ENCODE data around the gene MITF.

The MITF gene

GRCh38 chr3:69983546-69984265 is 244.4 kb downstream of the MITF start:
- DNase-seq = no peak

GRCh38 chr3:69985266-69985665 is 246.0 kb downstream of the MITF start:
- no peak for DNase-seq

- no peak for DNase-seq
Observed at GRCh38 chr3:69986419-69986818, 247.2 kb downstream of the MITF start.

DNA sequence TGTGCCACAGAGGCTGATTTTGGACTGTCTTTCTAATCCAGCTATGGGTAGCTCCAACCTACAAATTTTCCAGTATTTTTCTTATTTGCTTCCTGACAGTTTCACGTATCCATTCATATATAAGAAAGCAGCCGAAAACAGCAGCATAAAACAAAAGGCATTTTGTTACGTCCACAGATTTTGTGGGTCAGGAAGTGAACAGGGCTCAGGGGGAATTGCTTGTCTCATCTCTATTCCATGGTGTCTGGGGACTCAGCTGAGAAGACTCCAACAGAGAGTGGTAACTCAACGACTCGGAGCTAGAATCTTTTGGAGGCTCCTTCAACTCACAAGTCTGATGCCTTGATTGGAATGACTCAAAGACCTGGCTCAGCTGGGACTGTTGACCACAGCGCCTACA is 248.6 kb downstream of the MITF start:
- DNase-seq = no peak

- no peak for DNase-seq
Observed at GRCh38 chr3:69993757-69994156, 254.5 kb downstream of the MITF start.

- DNase-seq = no peak
Observed at GRCh38 chr3:69994919-69995318, 255.7 kb downstream of the MITF start.

DNA sequence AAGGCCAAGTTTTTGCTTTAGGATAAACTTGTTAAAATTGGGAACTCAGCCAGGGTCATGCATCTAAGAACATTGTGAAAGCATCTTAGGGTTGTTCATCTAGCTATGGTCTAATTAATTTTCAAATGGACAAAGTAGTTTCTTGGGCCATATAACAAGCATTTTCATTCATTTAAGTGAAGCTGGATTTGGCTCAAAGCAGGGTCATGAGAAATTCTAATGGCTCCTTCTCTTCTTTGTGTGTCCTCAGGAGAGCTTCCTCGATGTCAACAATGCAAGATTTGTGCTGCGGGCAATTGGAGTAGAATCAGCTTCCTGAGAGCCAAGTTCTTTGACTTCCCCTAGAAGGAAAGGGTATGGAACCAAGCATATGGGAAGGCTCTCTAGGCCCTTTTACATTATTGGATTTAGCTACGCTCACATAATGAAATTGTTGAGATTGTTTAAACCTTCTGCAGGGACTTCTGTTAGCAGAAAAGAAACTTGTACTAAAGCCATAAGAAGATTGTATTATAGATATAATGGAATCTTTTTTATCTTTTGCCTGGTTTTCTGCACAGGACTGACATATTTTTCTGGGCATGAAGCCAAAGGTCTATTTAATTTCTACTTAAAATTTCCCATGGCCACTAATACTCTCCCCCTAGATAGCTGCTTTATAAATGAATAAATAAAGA is 258.5 kb downstream of the MITF start:
- DNase-seq = no peak

DNA sequence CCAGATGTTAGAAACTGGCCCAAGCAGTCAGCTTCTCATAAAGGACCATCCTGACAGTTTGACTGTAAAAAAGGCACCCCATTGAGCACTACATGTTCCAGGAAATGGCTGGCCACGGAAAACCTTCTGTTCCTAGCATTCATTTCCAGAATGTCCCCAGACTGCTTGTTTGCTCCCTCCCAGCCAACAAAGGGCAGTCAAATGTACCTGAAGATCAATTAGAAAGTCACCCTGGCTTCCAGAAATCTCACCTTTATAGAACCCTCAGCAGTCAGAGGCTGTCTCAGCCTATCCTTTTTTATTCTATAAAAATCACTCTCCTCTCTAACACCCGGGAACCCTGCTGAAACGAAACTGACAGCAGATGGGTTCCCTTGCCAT is 259.5 kb downstream of the MITF start:
- DNase-seq = no peak

DNA sequence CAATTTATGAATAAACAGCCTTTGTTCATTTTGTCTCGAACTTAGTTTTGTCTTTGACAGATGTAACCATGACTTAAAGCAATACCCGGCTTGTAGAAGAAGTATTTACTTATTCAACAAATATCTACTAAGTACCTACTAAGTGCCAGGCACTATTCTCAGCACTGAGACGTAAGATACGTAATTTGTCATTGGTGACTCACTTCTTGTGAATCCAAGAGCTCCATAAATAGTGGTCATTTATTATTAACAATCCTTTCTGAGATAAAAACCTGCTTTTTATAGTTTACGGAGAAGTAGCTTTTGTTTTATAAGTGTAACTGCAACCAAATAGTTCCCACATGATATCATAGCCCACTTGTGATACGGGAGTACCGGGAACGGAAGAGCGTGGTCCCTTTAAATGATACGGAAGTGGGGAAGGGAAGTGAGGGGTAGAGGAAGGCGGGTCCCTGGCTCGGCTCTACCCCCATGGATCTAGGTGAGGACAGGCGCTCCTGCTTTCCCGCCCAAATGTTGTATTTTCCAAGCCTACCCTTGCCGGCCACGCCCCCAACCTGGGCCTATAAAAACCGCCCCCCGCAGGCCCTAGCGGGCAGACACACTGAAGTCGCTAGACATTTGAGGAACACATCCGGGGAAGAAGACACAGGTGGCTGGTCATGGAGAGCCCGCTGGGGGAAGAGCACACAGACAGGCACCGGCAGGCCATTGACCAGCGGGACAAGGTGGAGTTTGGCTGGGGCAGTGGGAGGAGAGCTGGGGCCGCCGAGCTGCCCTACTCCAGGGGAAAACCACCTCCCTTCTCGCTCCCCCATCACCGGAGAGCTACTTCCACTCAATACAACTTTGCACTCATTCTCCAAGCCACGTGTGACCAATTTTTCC is 260.1 kb downstream of the MITF start, which contains the start of gene SAMMSON:
SAMMSON (plus strand) TSS at position 594 of the 888 bp plus-strand sequence.
- DNase-seq = no peak

DNA sequence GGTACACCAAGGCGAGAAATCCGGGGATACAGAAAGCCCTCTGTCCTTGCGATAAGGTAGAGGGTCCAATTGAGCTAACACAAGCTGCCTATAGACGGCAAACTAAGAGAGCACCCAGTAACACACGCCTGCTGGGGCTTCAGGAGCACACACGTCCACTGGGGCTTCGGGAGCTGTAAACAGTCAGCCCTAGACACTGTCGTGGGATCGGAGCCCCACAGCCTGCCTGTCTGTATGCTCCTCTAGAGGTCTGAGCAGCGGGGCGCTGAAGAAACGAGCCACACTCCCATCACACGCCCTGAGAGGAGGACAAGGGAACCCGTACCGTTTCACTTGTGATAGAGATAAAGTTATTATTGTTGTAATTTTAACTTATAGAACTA is 260.8 kb downstream of the MITF start:
- DNase-seq = no peak

- DNase-seq = no peak
Observed at GRCh38 chr3:70000563-70001081, 261.4 kb downstream of the MITF start.

- DNase-seq = no peak
Observed at GRCh38 chr3:70003119-70003518, 263.9 kb downstream of the MITF start.

DNA sequence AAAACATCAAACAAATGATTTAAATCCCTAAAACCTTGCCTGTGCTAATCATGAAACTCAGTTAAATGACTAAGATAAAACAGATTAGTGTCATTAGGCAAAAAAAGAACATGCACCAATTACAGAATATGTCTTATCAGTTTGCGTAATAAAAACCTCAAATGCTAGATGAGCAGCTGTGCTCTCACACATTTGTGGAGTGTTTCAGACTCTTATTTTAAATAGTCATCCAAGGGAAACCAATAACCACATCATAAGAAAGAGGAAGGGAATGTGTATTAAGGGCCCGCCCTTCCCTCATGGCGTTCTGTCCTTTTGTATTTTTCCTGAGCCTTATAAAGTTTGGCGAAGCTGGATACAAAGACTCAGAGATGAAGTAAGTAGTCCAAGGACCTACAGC is 266.8 kb downstream of the MITF start:
- no peak for DNase-seq

DNA sequence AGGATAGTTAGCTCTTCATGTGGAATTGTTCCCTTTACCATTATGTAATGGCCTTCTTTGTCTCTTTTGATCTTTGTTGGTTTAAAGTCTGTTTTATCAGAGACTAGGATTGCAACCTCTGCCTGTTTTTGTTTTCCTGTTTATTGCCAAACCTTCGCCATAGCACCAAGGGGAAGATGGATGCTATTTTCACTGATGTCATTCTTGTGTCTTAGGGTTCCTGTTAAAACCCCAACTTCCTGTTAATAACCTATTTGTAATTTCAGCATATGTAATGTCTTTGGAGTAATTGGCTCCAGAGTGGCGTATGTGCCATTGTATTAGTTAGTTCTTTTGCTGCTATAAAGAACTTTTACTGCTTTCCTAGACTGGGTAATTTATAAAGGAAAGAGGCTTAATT is 271.1 kb downstream of the MITF start:
- DNase-seq = no peak

DNA sequence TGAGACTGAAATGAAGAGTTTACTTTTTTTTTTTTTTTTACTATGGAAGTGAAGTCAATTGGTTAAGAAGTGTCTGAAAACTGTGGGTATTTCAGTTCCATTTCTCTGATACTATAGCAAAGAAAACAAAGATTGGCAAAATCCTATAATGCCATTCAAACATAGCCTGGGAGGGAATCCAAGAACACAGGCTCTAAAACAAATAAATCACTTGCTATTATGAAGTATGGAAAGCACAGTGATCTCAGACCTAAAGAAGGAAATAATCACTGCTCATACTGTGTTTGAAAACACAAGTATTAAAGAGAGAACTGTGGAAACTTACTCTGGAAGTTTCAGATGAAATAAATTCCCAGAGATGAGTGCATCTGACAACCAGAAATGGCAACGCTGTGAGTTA is 272.3 kb downstream of the MITF start:
- no peak for DNase-seq
